GM18505 (cell line): ENCODE measurements around the gene ZNF132.
"Not testable (repeated sequence)": the region's sequence is repeated elsewhere in the genome, so short reads cannot be mapped to it uniquely, and the experiment has no call there.

Experiments
- ATAC-seq: cut with Tn5 transposase; IDR thresholded peaks from one replicate; pipeline ENCODE4 v1.9.1; 2021; ENCODE audit not compliant: unreplicated experiment
- POLR2A ChIP-seq: IDR thresholded peaks from 4 replicates; pipeline ENCODE4 v1.6.1; 2011; ENCODE audit warnings: borderline replicate concordance; ENCODE audit not compliant: insufficient read depth, insufficient read length; ENCODE audit errors: extremely low read depth

Gene ZNF132

GRCh38 chr19:58474997-58475713 is 35.2 kb upstream of the ZNF132 start:
- no peak for TF ChIP-seq POLR2A
- ATAC-seq = peak; percentile 1

GRCh38 chr19:58474291-58474996 is 34.5 kb upstream of the ZNF132 start:
- no peak for TF ChIP-seq POLR2A
- no peak for ATAC-seq

DNA sequence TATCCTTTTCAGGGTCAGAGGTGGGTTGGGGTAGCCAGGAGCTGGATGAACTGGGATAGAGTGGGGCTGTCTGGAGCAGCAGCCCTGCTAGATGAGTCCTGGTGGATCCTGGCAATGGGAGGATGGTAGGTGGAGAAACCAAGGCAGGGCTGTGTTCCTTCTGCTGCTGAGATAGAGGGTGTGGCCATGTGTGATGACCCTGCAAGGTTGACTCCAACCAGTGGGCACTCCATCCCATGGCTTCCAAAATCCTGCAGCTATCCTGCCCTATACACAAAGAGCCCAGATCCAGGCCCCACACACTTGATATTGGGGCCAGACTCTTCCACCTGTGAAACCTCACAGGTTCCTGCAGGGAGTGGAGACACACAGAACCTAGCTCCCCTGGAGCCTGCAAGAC is 33.8 kb upstream of the ZNF132 start:
- TF ChIP-seq POLR2A = peak; percentile 7
- ATAC-seq = no peak

GRCh38 chr19:58471736-58472135 is 31.8 kb upstream of the ZNF132 start:
- no peak for TF ChIP-seq POLR2A
- ATAC-seq = no peak

DNA sequence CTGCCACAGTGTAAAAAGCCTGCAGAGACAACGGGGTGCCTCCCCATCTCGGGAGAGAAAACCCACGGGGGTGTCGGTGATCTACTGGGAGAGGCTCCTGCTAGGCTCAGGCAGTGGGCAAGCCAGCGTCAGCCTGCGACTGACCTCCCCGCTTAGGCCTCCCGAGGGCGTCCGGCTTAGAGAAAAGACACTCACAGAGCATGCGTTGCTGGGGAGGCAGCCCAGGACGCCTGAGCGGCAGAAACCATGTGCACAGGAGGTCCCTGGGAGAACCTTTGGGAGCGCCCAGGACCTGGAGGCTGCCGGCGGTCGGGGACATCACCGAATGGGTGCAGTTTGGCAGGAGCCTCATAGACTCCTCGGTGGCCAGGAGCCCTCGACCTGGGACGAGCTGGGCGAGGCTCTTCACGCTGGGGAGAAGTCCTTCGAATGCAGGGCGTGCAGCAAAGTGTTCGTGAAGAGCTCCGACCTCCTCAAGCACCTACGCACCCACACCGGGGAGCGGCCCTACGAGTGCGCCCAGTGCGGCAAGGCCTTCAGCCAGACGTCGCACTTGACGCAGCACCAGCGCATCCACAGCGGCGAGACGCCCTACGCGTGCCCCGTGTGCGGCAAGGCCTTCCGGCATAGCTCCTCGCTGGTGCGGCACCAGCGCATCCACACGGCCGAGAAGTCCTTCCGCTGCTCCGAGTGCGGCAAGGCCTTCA is 31.0 kb upstream of the ZNF132 start:
- ATAC-seq = not testable (repeated sequence)

DNA sequence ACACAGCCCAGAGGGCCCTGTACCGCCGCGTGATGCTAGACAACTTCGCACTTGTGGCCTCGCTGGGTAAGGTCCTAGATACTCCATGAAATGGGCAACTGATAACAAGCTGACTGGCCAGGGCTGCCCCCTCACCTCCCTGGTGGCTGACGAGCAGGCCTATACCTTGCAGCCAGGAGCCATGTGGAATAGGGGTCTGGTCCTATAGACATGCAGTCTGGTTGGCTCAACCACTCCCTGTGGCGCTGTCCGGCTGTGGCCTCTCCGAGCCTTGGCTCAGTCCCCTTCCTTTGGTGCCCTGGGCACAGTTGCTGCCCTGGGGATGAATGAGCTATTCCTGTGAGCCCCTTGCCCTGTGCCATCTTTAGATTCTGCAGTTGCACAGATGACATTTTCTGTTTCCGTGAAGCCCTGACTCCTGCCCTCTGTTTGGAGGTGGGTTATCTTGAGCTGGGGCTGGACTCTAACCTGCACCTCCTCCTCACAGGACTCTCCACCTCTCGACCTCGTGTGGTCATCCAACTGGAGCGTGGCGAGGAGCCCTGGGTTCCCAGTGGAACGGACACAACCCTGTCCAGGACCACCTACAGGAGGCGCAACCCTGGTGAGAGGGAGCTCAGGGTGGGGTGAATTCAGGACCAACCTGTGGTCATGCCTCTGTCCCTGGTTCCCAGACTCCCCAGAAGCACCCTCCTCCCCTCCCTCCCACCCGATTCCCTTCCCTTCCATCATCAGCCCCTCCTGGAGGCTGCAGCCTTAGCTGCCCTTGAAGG is 29.5 kb upstream of the ZNF132 start:
- TF ChIP-seq POLR2A = no peak
- no peak for ATAC-seq

GRCh38 chr19:58468216-58468839 is 28.4 kb upstream of the ZNF132 start:
- no peak for ATAC-seq
- no peak for TF ChIP-seq POLR2A

DNA sequence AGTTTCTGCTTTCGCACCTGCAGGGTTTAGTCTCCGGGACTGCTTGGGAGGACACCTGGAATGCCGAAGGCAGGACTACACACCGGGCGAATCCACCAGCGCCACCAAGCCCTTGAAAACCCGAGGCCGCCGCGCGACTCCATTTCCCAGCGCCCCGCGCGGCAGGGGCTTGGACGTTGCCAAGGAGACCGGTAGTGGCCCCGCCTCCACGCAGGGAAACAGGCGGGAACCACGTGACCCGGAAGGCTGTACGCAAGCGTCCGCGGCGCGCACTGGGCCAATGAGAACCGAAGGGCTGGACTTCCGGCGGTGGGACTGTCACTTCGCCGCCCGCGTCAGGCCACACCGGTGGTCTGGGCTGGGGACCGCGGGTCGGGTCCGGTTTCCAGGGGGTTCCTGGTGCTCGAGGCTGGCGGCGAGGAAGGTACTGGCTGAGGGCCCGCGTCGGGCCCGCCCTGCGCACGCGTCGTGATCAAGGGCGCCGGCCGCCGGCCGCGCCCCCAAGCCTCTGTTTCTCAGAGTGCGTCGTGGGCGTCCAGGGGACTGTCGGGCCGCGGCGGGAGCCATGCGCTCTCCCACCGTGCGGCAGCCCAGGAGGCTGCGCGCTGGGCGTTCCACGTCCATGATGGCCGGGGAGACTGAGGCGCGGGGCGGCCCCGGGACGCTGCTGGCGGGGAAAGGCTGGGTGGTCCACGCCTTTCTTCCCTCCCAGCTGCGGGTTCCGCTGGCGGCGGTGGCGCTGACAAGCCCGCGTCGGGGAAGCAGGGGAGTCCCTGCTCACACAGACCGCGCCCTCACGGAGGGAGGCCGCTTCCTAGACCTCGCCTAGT is 27.0 kb upstream of the ZNF132 start, which contains the start of gene ZNF324:
ZNF324 (plus strand) TSS at position 321 of the 830 bp plus-strand sequence. CDS start 2,106 bp downstream, outside the sequence.
- peak; percentile 75 for TF ChIP-seq POLR2A
- peak; percentile 95 for ATAC-seq

DNA sequence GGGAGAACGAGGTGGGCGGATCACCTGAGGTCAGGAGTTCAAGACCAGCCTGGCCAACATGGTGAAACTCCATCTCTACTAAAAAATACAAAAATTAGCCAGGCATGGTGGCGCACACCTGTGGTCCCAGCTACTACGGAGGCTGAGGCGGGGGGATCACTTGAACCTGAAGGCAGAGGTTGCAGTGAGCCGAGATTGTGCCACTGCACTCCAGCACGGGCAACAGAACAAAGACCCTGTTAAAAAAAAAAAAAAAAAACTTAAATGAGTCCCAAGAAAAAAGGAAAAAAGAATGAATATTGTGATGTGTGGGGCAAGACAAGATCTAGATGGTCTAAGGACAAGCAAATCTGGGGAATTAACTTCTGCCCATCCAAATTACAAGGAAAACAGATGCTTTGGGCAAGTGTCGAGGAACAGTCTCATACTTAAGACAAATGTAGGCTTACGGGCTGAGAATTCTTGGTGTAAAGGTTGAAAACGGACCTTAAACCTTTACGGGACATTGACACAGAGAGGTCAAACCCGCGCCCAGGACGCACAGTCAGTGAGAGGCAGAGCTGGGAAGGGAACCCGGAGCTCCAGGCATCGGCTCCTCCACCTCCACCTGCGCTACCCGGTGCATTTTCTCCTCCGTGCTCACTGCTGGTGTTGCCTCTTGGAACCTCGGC is 26.3 kb upstream of the ZNF132 start:
- TF ChIP-seq POLR2A = no peak
- peak; percentile 16 for ATAC-seq

DNA sequence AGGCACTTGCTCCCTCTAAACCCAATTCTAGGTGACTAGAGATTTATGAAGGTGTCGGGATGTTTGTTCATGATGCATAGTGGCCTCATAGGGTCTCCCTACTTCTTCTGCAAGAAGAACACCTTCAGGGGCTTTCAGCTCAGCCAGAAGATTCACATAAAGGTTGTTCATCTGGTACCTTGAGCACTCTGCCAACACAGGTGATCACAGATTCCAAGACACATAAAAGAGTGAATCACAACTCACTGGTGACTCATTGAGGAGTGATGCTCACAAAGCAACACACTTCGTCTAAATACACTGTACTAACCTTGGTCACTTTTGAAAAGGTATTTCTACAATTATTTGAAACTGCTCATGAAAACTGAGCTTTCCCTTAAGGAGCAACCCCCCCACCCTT is 20.1 kb upstream of the ZNF132 start:
- TF ChIP-seq POLR2A = no peak
- ATAC-seq = no peak

DNA sequence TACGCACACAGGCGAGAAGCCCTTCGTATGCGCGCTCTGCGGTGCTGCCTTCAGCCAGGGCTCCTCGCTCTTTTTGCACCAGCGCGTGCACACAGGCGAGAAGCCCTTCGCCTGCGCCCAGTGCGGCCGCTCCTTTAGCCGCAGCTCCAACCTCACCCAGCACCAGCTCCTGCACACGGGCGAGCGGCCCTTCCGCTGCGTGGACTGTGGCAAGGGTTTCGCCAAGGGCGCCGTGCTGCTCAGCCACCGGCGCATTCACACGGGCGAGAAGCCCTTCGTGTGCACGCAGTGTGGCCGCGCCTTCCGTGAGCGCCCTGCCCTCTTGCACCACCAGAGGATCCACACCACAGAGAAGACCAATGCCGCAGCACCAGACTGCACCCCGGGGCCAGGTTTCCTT is 16.2 kb upstream of the ZNF132 start:
- no peak for TF ChIP-seq POLR2A
- ATAC-seq = no peak
